HCT116 (cell line): ENCODE data around the gene CFAP54. TPM values are rescaled to one million over a fixed set of nuclear protein-coding genes. Genes with fewer than 3 reads are reported as not detected.

ENCODE experiments used
- ATAC-seq: fragments of 200-7000 bp; cut with Tn5 transposase; 2 replicates; pipeline ENCODE4 v1.9.1; 2020; ENCODE audit warnings: mild to moderate bottlenecking, moderate library complexity
- BruUV-seq: library from RNA; stranded (reverse); fragments of 400-500 nt; replicated peaks from 2 replicates; lab custom pipeline; 2021; lab: Mats Ljungman, UMichigan
- CTCF ChIA-PET: fragments of 300-600 bp; sonication (Branson Sonifier 250); formaldehyde crosslinking; loops from one replicate; lab custom pipeline; 2021; ENCODE audit warnings: antibody characterized with exemption; lab: Charles Lee
- POLR2A ChIA-PET: fragments of 300-600, 350-600 bp; sonication (Branson Sonifier 250); formaldehyde crosslinking; loops from one replicate; lab custom pipeline; 2021; ENCODE audit warnings: antibody characterized with exemption; lab: Charles Lee
- RAD21 ChIA-PET, 2 experiments: fragments of 300-600 bp; sonication (Branson Sonifier 250); formaldehyde crosslinking; loops; one replicate each; lab custom pipeline; 2023; ENCODE audit warnings: low total read pairs in 2 of 2; ENCODE audit not compliant: uncharacterized antibody in 2 of 2, unreplicated experiment in 2 of 2, low non-redundant PET in 1 of 2; lab: Charles Lee
- DNase-seq: peaks from one replicate; pipeline ENCODE4 v3.0.0-alpha.2; 2010; ENCODE audit warnings: low read depth, low spot score
- H2AFZ ChIP-seq: fragments of 200-600 bp; shearing (Covaris generic), sonication (generic); 2 replicates; pipeline ENCODE4 v1.6.1; 2017; ENCODE audit warnings: low read depth, mixed run types, mixed read lengths, antibody characterized with exemption, low read length; ENCODE audit not compliant: poor library complexity, severe bottlenecking
- H3K27ac ChIP-seq: 2 replicates; pipeline ENCODE4 v1.5.1; 2012; ENCODE audit warnings: low read depth, low read length
- H3K27me3 ChIP-seq: fragments of 200-600 bp; sonication (generic); 2 replicates; pipeline ENCODE4 v1.6.1; 2016; ENCODE audit warnings: mixed run types, low read length, mixed read lengths; ENCODE audit not compliant: insufficient read depth
- H3K36me3 ChIP-seq, 2 experiments: fragments of 200-500 bp in 1 of 2; fragments of 200-600 bp in 1 of 2; sonication (Bioruptor generic) in 1 of 2; sonication (generic) in 1 of 2; 2 replicates each; pipeline versions ENCODE4 v1.5.1 to v1.6.1; 2014 to 2016; ENCODE audit warnings: low read length in 2 of 2, inconsistent platforms in 1 of 2, mixed read lengths in 1 of 2, mixed run types in 1 of 2; ENCODE audit not compliant: insufficient read depth in 2 of 2, control insufficient read depth in 1 of 2
- H3K4me1 ChIP-seq, 2 experiments: fragments of 200-600 bp in 1 of 2; sonication (generic) in 1 of 2; 2 replicates each; pipeline versions ENCODE4 v1.5.1 to v1.6.1; 2012 to 2017; ENCODE audit warnings: low read length in 2 of 2, inconsistent platforms in 1 of 2, mild to moderate bottlenecking in 1 of 2, mixed read lengths in 1 of 2, mixed run types in 1 of 2, moderate library complexity in 1 of 2; ENCODE audit not compliant: insufficient read depth in 2 of 2, control insufficient read depth in 1 of 2
- H3K4me2 ChIP-seq: fragments of 200-600 bp; sonication (generic); 2 replicates; pipeline ENCODE4 v1.6.1; 2017; ENCODE audit warnings: mixed run types, low read length, mixed read lengths
- H3K4me3 ChIP-seq, 2 experiments: fragments of 200-600 bp in 1 of 2; sonication (generic) in 1 of 2; replicated peaks in 1 of 2; 2 replicates each; pipeline ENCODE4 v1.5.1; 2011 to 2016; ENCODE audit warnings: low read length in 2 of 2, control low read depth in 1 of 2, low read depth in 1 of 2, mild to moderate bottlenecking in 1 of 2, mixed read lengths in 1 of 2, mixed run types in 1 of 2
- H3K79me2 ChIP-seq: fragments of 200-600 bp; sonication (generic); 2 replicates; pipeline ENCODE4 v1.6.1; 2017; ENCODE audit warnings: mild to moderate bottlenecking, mixed run types, low read length, moderate library complexity, mixed read lengths; ENCODE audit not compliant: insufficient read depth
- H3K9ac ChIP-seq: fragments of 200-600 bp; sonication (generic); 2 replicates; pipeline ENCODE4 v1.6.1; 2016; ENCODE audit warnings: low read length, mixed read lengths
- H3K9me2 ChIP-seq: fragments of 200-600 bp; sonication (generic), shearing (Covaris generic); 2 replicates; pipeline ENCODE4 v1.6.1; 2017; ENCODE audit warnings: mixed run types, mild to moderate bottlenecking, moderate library complexity; ENCODE audit not compliant: insufficient read depth
- H3K9me3 ChIP-seq, 2 experiments: fragments of 200-500 bp in 1 of 2; fragments of 200-600 bp in 1 of 2; sonication (Bioruptor generic) in 1 of 2; sonication (generic) in 1 of 2; 2 replicates each; pipeline ENCODE4 v1.6.1; 2014 to 2017; ENCODE audit warnings: low read length in 2 of 2, mixed read lengths in 2 of 2, inconsistent platforms in 1 of 2, low read depth in 1 of 2, mild to moderate bottlenecking in 1 of 2, mixed run types in 1 of 2, moderate library complexity in 1 of 2; ENCODE audit not compliant: control insufficient read depth in 1 of 2, insufficient read depth in 1 of 2
- H4K20me1 ChIP-seq: fragments of 200-600 bp; sonication (generic), shearing (Covaris generic); 2 replicates; pipeline ENCODE4 v1.6.1; 2017; ENCODE audit warnings: mixed run types, mild to moderate bottlenecking, moderate library complexity; ENCODE audit not compliant: insufficient read depth
- CBX3 ChIP-seq: IDR thresholded peaks from 2 replicates; pipeline ENCODE4 v1.6.1; 2012; ENCODE audit warnings: low read depth
- CEBPB ChIP-seq: IDR thresholded peaks from 2 replicates; pipeline ENCODE4 v1.6.1; 2012; ENCODE audit warnings: low read depth
- EGR1 ChIP-seq: IDR thresholded peaks from 2 replicates; pipeline ENCODE4 v1.6.1; 2012; ENCODE audit warnings: low read depth
- ELF1 ChIP-seq: IDR thresholded peaks from 2 replicates; pipeline ENCODE4 v1.6.1; 2012; ENCODE audit warnings: low read depth, borderline replicate concordance
- EZH2phosphoT487 ChIP-seq: fragments of 200-600 bp; IDR thresholded peaks from 2 replicates; pipeline ENCODE4 v1.6.1; 2018; ENCODE audit warnings: antibody characterized with exemption, borderline replicate concordance
- FOSL1 ChIP-seq: IDR thresholded peaks from 2 replicates; pipeline ENCODE4 v1.6.1; 2012; ENCODE audit warnings: low read depth
- JUND ChIP-seq: IDR thresholded peaks from 2 replicates; pipeline ENCODE4 v1.6.1; 2012
- POLR2A ChIP-seq: IDR thresholded peaks from 2 replicates; pipeline ENCODE4 v1.7.0; 2011; ENCODE audit warnings: borderline replicate concordance; ENCODE audit not compliant: insufficient read depth, insufficient read length; ENCODE audit errors: extremely low read depth
- POLR2AphosphoS5 ChIP-seq: IDR thresholded peaks from 2 replicates; pipeline ENCODE4 v1.6.1; 2011; ENCODE audit warnings: mild to moderate bottlenecking, low read depth, low read length, moderate library complexity
- RAD21 ChIP-seq: IDR thresholded peaks from 2 replicates; pipeline ENCODE4 v1.6.1; 2012; ENCODE audit warnings: low read depth, mild to moderate bottlenecking
- SRF ChIP-seq: IDR thresholded peaks from 2 replicates; pipeline ENCODE4 v1.6.1; 2012; ENCODE audit warnings: low read depth
- YY1 ChIP-seq: IDR thresholded peaks from 2 replicates; pipeline ENCODE4 v1.6.1; 2011; ENCODE audit warnings: low read length, low read depth, moderate library complexity, mild to moderate bottlenecking; ENCODE audit not compliant: insufficient replicate concordance; ENCODE audit errors: extremely low read depth
- intact Hi-C: fragments of 100-400 bp; cut with micrococcal nuclease; formaldehyde crosslinking; loops from 2 replicates; pipeline ENCODE4 v1.10.0; 2022
- total RNA-seq: library from RNA; stranded (reverse); gene quantifications from one replicate; pipeline ENCODE4 v1.2.1, GENCODE V29; 2021; ENCODE audit not compliant: unreplicated experiment
- TF ChIP-seq, protein P1 (sequence below): IDR thresholded peaks from 2 replicates; pipeline ENCODE4 v1.6.1; 2012; ENCODE audit warnings: low read depth
- TF ChIP-seq, protein P2 (sequence below), 3 experiments: fragments of 200-600 bp in 1 of 3; sonication (generic) in 1 of 3; IDR thresholded peaks in 2 of 3; conservative IDR thresholded peaks in 1 of 3; 2 replicates each; pipeline ENCODE4 v1.5.1; 2012 to 2017; ENCODE audit warnings: low read depth in 2 of 3, low read length in 2 of 3, antibody characterized with exemption in 1 of 3, borderline replicate concordance in 1 of 3, control low read depth in 1 of 3, mild to moderate bottlenecking in 1 of 3, mixed read lengths in 1 of 3, mixed run types in 1 of 3, moderate library complexity in 1 of 3; ENCODE audit not compliant: insufficient read depth in 1 of 3
- TF ChIP-seq, protein P3 (sequence below): IDR thresholded peaks from 2 replicates; pipeline ENCODE4 v1.6.1; 2011; ENCODE audit warnings: mild to moderate bottlenecking, low read length, moderate library complexity; ENCODE audit not compliant: insufficient replicate concordance; ENCODE audit errors: extremely low read depth
- TF ChIP-seq, protein P4 (sequence below): IDR thresholded peaks from 2 replicates; pipeline ENCODE4 v1.6.1; 2012

The CFAP54 gene
- total RNA-seq, 1 experiment from 2014 or later, result 0.25 TPM

DNA sequence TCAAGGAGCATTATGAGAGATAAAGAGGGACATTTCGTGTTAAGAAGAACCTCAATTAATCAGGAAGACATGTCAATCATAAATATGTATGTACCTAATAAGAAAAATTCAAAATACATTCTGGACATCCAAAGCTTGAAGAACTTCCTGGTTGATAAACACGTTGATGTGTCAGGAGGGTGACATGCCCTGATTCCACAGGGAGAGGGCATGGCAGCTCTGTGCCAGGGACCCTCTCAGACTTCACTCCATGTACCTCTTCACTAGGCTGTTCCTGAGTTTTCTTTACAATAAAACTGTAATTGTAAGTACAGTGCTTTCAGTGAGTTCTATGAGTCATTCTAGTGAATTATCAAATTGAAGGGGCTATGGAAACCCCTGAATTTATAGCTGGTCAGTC, 163.5 kb downstream of the CFAP54 start:
- no peaks in the 10 kb centered on the region for H3K9me3 ChIP-seq
- H3K79me2 ChIP-seq, result no peaks in the 10 kb centered on the region
- ATAC-seq (no peak), DNase-seq (no peak)
- H3K27me3 ChIP-seq, result peaks cover 28% of the 10 kb centered on the region
- intact Hi-C loops, result no loop called here
- H3K36me3 ChIP-seq, result no peaks in the 10 kb centered on the region
- no TSS peak for BruUV-seq
- no peak overlapping the region for H3K4me2 ChIP-seq
- ChIA-PET CTCF (no interaction called here), RAD21 (no interaction called here), POLR2A (no interaction called here)
- H3K27ac ChIP-seq, result no peak overlapping the region
- no peak overlapping the region for H3K4me3 ChIP-seq
- H4K20me1 ChIP-seq, result no peaks in the 10 kb centered on the region
- H3K9me2 ChIP-seq, result no peaks in the 10 kb centered on the region
- no peak overlapping the region for H2AFZ ChIP-seq
- no peak overlapping the region for H3K9ac ChIP-seq
- no peaks in the 10 kb centered on the region for H3K4me1 ChIP-seq
- TF ChIP-seq, protein P1, sequence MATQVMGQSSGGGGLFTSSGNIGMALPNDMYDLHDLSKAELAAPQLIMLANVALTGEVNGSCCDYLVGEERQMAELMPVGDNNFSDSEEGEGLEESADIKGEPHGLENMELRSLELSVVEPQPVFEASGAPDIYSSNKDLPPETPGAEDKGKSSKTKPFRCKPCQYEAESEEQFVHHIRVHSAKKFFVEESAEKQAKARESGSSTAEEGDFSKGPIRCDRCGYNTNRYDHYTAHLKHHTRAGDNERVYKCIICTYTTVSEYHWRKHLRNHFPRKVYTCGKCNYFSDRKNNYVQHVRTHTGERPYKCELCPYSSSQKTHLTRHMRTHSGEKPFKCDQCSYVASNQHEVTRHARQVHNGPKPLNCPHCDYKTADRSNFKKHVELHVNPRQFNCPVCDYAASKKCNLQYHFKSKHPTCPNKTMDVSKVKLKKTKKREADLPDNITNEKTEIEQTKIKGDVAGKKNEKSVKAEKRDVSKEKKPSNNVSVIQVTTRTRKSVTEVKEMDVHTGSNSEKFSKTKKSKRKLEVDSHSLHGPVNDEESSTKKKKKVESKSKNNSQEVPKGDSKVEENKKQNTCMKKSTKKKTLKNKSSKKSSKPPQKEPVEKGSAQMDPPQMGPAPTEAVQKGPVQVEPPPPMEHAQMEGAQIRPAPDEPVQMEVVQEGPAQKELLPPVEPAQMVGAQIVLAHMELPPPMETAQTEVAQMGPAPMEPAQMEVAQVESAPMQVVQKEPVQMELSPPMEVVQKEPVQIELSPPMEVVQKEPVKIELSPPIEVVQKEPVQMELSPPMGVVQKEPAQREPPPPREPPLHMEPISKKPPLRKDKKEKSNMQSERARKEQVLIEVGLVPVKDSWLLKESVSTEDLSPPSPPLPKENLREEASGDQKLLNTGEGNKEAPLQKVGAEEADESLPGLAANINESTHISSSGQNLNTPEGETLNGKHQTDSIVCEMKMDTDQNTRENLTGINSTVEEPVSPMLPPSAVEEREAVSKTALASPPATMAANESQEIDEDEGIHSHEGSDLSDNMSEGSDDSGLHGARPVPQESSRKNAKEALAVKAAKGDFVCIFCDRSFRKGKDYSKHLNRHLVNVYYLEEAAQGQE, result no peak
- TF ChIP-seq EZH2phosphoT487 (no peak), JUND (no peak), RAD21 (no peak), POLR2AphosphoS5 (no peak), FOSL1 (no peak), CEBPB (no peak), ELF1 (no peak), CBX3 (no peak), SRF (no peak), POLR2A (no peak), YY1 (no peak), EGR1 (no peak)
- TF ChIP-seq, protein P2, sequence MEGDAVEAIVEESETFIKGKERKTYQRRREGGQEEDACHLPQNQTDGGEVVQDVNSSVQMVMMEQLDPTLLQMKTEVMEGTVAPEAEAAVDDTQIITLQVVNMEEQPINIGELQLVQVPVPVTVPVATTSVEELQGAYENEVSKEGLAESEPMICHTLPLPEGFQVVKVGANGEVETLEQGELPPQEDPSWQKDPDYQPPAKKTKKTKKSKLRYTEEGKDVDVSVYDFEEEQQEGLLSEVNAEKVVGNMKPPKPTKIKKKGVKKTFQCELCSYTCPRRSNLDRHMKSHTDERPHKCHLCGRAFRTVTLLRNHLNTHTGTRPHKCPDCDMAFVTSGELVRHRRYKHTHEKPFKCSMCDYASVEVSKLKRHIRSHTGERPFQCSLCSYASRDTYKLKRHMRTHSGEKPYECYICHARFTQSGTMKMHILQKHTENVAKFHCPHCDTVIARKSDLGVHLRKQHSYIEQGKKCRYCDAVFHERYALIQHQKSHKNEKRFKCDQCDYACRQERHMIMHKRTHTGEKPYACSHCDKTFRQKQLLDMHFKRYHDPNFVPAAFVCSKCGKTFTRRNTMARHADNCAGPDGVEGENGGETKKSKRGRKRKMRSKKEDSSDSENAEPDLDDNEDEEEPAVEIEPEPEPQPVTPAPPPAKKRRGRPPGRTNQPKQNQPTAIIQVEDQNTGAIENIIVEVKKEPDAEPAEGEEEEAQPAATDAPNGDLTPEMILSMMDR (IDR thresholded peaks at IDR 0.05 in 2 of 3, conservative IDR thresholded peaks at IDR 0.05 in 1 of 3; ENCODE audit: borderline replicate concordance in 1 of 3, insufficient read depth in 1 of 3, low read depth in 2 of 3, low read length in 2 of 3), result no peak
- TF ChIP-seq, protein P3, sequence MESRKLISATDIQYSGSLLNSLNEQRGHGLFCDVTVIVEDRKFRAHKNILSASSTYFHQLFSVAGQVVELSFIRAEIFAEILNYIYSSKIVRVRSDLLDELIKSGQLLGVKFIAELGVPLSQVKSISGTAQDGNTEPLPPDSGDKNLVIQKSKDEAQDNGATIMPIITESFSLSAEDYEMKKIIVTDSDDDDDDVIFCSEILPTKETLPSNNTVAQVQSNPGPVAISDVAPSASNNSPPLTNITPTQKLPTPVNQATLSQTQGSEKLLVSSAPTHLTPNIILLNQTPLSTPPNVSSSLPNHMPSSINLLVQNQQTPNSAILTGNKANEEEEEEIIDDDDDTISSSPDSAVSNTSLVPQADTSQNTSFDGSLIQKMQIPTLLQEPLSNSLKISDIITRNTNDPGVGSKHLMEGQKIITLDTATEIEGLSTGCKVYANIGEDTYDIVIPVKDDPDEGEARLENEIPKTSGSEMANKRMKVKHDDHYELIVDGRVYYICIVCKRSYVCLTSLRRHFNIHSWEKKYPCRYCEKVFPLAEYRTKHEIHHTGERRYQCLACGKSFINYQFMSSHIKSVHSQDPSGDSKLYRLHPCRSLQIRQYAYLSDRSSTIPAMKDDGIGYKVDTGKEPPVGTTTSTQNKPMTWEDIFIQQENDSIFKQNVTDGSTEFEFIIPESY, result no peak
- TF ChIP-seq, protein P4, sequence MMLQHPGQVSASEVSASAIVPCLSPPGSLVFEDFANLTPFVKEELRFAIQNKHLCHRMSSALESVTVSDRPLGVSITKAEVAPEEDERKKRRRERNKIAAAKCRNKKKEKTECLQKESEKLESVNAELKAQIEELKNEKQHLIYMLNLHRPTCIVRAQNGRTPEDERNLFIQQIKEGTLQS, result no peak
- TF ChIP-seq, all 23 proteins: peak for 0
